ENCODE results near the gene CCDC92.

The CCDC92 gene

GRCh38 chr12:123892180-123892559 lies 80.5 kb downstream of the CCDC92 start:
- TF ChIP-seq CTCF (IDR thresholded peaks at IDR 0.05; ENCODE audit: low read depth, low read length), result no peak
- DNase-seq (ENCODE audit: low read depth in 2 of 2), result no peak
- no peak overlapping the region for H3K4me3 ChIP-seq (replicated peaks in 1 of 2; ENCODE audit: low read depth in 2 of 2, low read length in 2 of 2)

DNA sequence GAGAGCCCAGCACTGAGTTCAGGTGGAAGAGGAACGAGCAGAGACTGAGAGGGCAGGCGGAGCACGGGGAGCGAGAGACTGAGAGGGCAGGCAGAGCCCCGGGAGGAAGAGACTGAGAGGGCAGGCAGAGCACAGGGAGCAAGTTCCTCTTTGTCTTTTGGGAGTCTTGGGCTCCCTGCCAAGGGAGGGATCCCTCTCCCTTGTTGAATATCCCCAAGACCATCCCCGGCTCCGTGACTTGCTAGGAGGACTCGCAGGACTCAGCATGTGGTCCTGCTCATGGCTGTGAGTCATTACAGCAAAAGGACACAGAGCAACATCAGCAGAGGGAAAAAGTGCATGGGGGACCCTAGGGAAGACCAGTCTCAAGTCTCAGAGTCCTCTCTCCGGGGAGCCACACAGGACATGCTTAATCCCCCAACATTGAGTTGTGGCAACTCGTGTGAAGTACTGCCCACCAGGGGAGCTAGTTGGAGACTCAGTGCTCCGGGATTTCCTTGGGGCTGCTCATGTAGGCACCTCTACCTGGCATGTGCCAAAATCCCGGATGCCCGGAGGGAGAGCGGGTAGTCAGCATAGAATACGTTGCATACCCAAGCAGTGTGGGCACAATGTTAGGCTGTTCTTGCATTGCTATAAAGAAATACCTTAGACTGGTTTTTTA lies 81.0 kb downstream of the CCDC92 start:
- no peak overlapping the region for H3K4me3 ChIP-seq (replicated peaks in 1 of 2; ENCODE audit: low read depth in 2 of 2, low read length in 2 of 2)
- no peak for TF ChIP-seq CTCF (IDR thresholded peaks at IDR 0.05; ENCODE audit: low read depth, low read length)
- DNase-seq (ENCODE audit: low read depth in 2 of 2), result no peak

DNA sequence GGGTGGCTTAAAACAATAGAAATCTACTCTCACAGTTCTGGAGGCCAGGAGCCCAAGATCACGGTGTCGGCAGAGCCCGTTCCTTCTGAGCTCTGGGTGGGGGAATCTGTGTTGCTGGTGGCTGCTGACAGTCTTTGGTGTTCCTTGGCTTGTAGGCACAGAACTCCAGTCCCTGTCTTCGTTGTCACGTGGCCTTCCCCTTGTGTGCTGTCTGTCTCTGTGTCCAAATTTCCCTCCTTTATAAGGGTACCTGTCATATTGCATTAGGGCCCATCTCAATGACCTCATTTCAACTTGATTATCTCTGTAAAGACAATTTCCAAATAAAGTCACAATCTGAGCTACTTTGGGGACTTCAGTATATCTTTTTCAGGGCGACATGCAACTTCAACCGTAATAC lies 81.6 kb downstream of the CCDC92 start:
- no peak for TF ChIP-seq CTCF (IDR thresholded peaks at IDR 0.05; ENCODE audit: low read depth, low read length)
- no peak for DNase-seq (ENCODE audit: low read depth in 2 of 2)
- H3K4me3 ChIP-seq (replicated peaks in 1 of 2; ENCODE audit: low read depth in 2 of 2, low read length in 2 of 2), result no peak overlapping the region

DNA sequence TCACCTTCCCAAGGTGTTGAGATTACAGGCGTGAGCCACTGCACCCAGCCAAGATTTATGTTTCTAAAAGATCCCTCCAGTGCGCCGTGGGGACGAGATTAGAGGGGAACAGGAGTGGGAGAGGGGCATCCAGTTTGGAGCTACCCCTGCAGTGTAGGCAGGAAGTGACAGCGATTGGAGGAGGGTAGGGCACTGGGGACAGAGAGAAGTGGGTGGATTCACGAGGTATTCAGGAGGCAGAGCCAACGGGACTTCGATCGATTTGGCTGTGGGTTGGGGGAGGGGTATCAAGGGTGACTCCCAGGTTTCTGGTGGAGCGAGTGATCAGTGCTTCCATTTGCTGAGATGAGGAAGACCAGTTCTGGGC lies 82.1 kb downstream of the CCDC92 start:
- TF ChIP-seq CTCF (IDR thresholded peaks at IDR 0.05; ENCODE audit: low read depth, low read length), result no peak
- no peak overlapping the region for H3K4me3 ChIP-seq (replicated peaks in 1 of 2; ENCODE audit: low read depth in 2 of 2, low read length in 2 of 2)
- DNase-seq (ENCODE audit: low read depth in 2 of 2), result no peak

- no peak for TF ChIP-seq CTCF (IDR thresholded peaks at IDR 0.05; ENCODE audit: low read depth, low read length)
- no peak for DNase-seq (ENCODE audit: low read depth in 2 of 2)
- H3K4me3 ChIP-seq (replicated peaks in 1 of 2; ENCODE audit: low read depth in 2 of 2, low read length in 2 of 2), result no peak overlapping the region
Observed at GRCh38 chr12:123889848-123890535, 82.6 kb downstream of the CCDC92 start.

- no peak for TF ChIP-seq CTCF (IDR thresholded peaks at IDR 0.05; ENCODE audit: low read depth, low read length)
- H3K4me3 ChIP-seq (replicated peaks in 1 of 2; ENCODE audit: low read depth in 2 of 2, low read length in 2 of 2), result no peak overlapping the region
- no peak for DNase-seq (ENCODE audit: low read depth in 2 of 2)
Observed at GRCh38 chr12:123888989-123889388, 83.6 kb downstream of the CCDC92 start.
